GM12865 (cell line): ENCODE measurements around the gene FSHR.

Experiments
- DNase-seq: peaks from one replicate; pipeline ENCODE4 v3.0.0; 2010; ENCODE audit warnings: low read depth
- H3K4me3 ChIP-seq: 2 replicates; pipeline ENCODE4 v1.5.1; 2011; ENCODE audit warnings: mild to moderate bottlenecking, low read depth, low read length, control low read depth
- TF ChIP-seq, protein P1 (sequence below): IDR thresholded peaks from 2 replicates; pipeline ENCODE4 v1.5.1; 2011; ENCODE audit warnings: low read length, control low read depth, low read depth, inconsistent platforms; ENCODE audit not compliant: insufficient read depth; ENCODE audit errors: missing control alignments

The FSHR gene

DNA sequence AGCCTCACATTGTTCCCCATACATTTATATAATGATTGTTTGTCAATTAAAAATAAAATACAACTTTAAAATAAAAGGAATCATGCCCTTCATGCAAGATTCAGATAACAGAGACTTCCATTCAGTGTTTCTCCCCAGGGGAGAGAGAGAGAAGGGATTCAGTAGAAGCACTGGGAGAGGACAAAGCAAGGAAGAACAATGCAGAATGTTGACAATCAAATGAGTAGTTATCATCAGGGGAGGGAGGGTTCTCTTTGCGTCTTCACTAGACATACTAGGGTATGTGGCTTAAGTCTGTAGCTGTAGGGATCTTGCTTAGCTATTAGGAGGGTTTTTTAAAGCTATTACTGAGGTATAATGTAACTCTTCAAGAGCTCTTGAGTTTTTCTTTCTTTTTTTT lies 30.7 kb downstream of the FSHR start:
- TF ChIP-seq, protein P1, sequence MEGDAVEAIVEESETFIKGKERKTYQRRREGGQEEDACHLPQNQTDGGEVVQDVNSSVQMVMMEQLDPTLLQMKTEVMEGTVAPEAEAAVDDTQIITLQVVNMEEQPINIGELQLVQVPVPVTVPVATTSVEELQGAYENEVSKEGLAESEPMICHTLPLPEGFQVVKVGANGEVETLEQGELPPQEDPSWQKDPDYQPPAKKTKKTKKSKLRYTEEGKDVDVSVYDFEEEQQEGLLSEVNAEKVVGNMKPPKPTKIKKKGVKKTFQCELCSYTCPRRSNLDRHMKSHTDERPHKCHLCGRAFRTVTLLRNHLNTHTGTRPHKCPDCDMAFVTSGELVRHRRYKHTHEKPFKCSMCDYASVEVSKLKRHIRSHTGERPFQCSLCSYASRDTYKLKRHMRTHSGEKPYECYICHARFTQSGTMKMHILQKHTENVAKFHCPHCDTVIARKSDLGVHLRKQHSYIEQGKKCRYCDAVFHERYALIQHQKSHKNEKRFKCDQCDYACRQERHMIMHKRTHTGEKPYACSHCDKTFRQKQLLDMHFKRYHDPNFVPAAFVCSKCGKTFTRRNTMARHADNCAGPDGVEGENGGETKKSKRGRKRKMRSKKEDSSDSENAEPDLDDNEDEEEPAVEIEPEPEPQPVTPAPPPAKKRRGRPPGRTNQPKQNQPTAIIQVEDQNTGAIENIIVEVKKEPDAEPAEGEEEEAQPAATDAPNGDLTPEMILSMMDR, result no peak
- no peak for DNase-seq
- H3K4me3 ChIP-seq, result no peak overlapping the region

DNA sequence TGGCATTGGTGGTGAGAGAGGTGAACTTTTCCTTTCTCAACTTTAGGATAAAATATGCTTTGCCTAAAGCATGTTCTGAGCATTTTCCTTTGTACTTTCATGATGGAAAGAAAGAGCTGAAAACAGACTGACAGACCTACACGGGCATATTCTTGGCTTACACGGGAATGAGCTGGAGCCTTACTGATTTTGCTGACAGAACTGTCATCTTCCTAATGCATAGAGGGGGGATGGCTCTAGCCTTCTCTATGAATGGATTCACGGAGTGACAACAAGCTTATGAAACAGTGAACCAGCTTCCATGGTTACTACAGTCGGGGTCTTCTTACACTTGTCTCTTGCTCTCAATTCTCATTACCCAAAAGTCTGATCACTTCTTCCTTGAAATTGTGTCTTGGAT lies 32.2 kb downstream of the FSHR start:
- TF ChIP-seq, protein P1, result no peak
- no peak for DNase-seq

DNA sequence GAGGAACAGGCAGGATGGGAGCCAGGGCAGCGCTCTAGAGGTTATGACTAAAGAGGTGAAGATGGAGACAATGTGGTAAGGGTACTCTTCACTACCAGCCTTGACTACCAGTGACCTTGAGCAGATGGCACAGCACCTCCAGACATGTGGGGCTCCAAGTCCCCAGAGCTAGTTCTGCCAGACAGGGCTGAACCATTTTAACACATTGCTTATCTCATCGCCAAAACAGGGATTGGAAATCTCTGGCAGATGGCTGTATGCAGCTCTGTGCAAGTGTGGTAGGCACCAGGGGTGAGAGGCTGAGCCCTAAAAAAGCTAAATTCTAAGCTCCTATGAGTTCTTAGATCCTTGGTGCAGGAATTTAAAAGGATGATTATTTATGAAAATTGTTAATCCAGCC lies 41.3 kb downstream of the FSHR start:
- H3K4me3 ChIP-seq, result no peak overlapping the region
- TF ChIP-seq, protein P1, result no peak
- DNase-seq, result no peak

More for the DNA sequence above, 32.2 kb downstream of the FSHR start:
- H3K4me3 ChIP-seq, result no peak overlapping the region

DNA sequence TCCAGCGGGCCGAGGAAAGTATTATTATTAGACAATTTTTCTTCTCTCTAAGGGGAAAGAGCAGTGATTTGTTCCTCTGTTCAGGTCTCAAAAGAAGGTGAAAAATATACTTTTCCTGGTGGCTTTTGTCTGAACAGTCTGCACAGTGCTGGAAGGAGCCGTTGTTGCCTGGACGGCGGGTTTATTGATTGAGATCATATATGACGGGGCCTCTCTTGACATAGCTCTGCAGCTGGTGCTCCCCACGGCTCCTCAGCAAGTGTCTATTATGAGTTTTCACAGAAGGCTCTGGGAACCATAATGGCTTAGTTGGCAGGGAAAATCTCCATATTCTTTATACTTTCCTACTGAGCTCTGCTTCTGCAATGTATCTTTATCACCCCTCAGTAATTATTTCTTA lies 42.9 kb downstream of the FSHR start:
- TF ChIP-seq, protein P1, result no peak
- no peak for DNase-seq

DNA sequence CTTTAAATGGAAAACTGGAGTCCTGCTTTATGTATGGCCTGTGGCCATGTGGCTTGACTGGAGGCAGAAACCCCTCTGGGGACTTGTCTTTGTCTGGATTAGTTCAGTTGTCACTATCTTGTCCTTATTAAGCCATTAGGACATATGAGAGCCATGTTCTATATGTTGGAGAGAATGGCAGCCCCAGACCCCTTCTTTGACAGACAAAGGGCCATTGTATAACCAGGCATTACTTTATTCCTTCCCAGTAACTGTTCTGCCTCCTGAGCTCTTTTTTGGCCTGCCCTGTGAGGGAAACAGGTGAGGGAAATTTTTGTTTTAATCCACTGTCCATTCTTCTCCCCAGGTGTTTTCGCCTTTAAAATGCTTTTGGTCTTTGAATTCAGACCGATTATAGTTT lies 43.3 kb downstream of the FSHR start:
- no peak overlapping the region for H3K4me3 ChIP-seq
- TF ChIP-seq, protein P1, result no peak
- no peak for DNase-seq

More for the DNA sequence above, 42.9 kb downstream of the FSHR start:
- no peak overlapping the region for H3K4me3 ChIP-seq

DNA sequence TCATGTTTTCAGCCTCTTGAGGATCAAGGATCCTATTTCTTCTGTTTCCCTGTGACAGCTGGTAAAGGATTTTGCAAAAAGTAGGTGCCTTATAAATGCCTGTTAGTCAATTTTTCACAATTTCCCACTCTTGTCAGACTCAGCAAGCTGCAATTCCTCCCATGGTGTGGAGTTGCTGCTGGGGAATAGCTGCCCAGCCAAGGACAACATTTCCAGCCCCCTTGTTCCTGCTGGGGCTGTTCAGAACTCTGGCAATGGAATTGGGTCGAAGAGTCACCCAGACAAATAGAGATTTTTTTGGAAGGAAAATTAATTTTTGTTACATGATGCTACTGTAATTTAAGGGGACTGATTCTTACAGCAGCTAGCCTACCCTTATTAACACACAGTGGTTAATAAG lies 43.7 kb downstream of the FSHR start:
- DNase-seq, result no peak
- no peak overlapping the region for H3K4me3 ChIP-seq
- TF ChIP-seq, protein P1, result no peak

DNA sequence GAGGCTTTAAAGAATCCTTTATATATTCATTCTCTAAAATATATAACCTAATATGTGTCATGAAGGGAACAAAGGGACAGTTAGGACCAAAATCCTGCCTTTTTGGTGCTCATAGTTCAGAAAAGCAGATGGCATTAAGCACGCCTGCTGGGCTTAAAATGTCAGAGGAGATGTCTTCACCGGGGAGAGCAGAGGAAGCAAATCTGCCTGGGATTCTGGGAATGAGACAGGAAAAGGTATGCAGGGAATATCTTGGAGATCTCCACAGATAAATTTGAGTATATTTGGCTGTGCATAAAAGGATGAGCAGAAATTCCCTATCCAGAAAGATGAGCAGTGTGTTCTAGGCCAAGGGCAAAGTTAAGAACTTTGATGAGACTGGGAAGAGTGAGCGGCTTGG lies 45.5 kb downstream of the FSHR start:
- H3K4me3 ChIP-seq, result no peak overlapping the region
- DNase-seq, result no peak
- TF ChIP-seq, protein P1, result no peak
